ENCODE results near the gene DSCAM.

DNA sequence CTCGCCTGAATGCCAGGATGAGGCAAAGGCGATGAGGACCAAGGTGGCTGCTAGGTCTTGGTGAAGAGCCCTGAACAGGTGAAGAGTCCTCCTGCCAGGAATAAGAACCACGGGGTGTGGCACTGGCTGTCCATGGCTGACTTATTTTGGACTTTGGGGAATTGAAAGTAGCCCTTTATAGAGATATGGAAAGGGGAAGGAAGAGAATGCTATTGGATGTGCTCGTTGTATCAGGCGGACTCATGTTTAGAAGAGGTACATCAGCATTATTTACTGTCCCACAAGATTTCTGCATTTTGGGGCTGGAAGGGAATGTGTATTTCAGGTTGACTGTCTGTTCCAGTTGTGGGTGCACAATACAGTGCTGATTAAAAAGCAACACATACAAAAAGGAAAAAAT is 465.8 kb downstream of the DSCAM start:
- TF ChIP-seq, protein P1, sequence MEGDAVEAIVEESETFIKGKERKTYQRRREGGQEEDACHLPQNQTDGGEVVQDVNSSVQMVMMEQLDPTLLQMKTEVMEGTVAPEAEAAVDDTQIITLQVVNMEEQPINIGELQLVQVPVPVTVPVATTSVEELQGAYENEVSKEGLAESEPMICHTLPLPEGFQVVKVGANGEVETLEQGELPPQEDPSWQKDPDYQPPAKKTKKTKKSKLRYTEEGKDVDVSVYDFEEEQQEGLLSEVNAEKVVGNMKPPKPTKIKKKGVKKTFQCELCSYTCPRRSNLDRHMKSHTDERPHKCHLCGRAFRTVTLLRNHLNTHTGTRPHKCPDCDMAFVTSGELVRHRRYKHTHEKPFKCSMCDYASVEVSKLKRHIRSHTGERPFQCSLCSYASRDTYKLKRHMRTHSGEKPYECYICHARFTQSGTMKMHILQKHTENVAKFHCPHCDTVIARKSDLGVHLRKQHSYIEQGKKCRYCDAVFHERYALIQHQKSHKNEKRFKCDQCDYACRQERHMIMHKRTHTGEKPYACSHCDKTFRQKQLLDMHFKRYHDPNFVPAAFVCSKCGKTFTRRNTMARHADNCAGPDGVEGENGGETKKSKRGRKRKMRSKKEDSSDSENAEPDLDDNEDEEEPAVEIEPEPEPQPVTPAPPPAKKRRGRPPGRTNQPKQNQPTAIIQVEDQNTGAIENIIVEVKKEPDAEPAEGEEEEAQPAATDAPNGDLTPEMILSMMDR (IDR thresholded peaks at IDR 0.05) = no peak
- TF ChIP-seq POLR2A (IDR thresholded peaks at IDR 0.05) = no peak

Data from Peyer's patch (tissue), 4 donors.